Tibial nerve (tissue), 4 donors: ENCODE results near the gene B4GALT6.

Experiments
- CTCF ChIP-seq, 5 experiments: fragments of 200-600 bp in 3 of 5; fragments of 450-650 bp in 2 of 5; sonication (generic) in 3 of 5; IDR thresholded peaks; one replicate each; pipeline ENCODE4 v1.5.1; 2016 to 2019; ENCODE audit warnings: antibody characterized with exemption in 5 of 5, mild to moderate bottlenecking in 3 of 5, moderate library complexity in 2 of 5
- EP300 ChIP-seq, 2 donors: sonication (generic); formaldehyde crosslinking; IDR thresholded peaks; one replicate each; pipeline ENCODE4 v1.6.1; 2017; ENCODE audit warnings: antibody characterized with exemption in 2 of 2, mild to moderate bottlenecking in 1 of 2
- POLR2A ChIP-seq, 2 donors: fragments of 450-650 bp; IDR thresholded peaks; one replicate each; pipeline ENCODE4 v1.6.1; 2017; ENCODE audit warnings: antibody characterized with exemption in 2 of 2, mild to moderate bottlenecking in 2 of 2, moderate library complexity in 2 of 2

GRCh38 chr18:31658670-31659575 lies 25.5 kb downstream of the B4GALT6 start:
- TF ChIP-seq CTCF (IDR thresholded peaks at IDR 0.05) (no peak), POLR2A (IDR thresholded peaks at IDR 0.05) (no peak), EP300 (IDR thresholded peaks at IDR 0.05) (no peak)
